ENCODE measurements around the gene PPP1CB.
"Not testable (repeated sequence)": the region's sequence is repeated elsewhere in the genome, so short reads cannot be mapped to it uniquely, and the experiment has no call there.

Gene PPP1CB

GRCh38 chr2:28778392-28778791 lies 26.8 kb downstream of the PPP1CB start:
- no peak for DNase-seq (ENCODE audit: low read depth)

DNA sequence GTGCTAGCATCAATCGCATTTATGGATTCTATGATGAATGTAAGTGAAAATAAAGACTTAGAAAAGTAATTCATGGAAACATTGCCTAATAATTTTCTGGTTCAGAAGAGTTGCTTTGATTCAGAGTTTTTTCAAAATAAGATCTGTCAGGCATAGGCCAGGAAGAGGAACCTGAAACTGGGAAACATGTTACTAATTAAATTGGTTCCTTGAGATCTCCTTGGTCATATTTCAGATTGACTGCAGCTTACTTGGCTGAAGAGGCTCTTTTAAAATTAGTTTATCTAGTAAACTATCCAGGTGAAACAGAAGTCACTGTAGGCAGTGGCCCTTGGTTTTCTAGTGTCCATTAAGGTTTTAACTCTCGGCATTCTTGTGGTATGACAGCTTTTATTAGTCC lies 27.4 kb downstream of the PPP1CB start:
- DNase-seq (ENCODE audit: low read depth) = no peak

DNA sequence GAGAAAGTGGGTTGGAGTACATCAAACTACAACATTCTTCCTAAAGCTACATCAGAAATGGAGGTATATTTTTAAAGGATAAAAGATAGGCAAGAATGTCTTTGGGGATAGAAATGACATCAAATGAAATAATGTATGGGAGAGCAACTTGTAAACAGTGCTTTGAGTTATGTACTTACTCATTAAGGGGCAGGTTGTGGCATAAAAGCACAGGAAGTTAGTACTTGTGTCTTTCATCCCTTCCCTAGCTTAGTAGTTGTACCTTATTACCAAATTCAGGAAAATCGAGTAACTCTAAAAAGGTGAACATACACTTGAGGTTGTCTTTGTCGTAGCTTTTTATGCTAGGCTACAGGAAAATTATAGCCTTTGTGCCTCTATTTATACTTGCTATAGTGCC lies 28.9 kb downstream of the PPP1CB start:
- no peak for DNase-seq (ENCODE audit: low read depth)

- DNase-seq (ENCODE audit: low read depth) = no peak
These were observed 30.8 kb downstream of the PPP1CB start for GRCh38 chr2:28782423-28782822.

GRCh38 chr2:28784570-28784969 lies 32.9 kb downstream of the PPP1CB start:
- not testable (repeated sequence) for DNase-seq (ENCODE audit: low read depth)

DNA sequence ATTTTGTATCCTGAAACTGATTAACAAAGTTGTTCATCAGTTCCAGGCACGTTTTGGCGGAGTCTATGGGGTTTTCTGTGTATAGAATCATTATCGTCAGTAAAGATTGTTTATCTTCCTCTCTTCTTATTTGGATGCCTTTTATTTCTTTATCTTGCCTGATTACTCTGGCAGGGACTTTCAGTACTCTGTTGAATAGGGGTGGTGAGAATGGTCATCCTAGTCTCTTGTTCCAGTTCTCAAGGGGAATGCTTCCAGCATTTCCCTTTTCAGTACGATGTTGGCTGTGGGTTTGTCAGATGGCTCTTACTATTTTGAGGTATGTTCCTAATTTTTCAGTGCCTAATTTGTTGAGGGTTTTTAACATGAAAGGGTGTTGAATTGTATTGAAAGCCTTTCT lies 45.0 kb downstream of the PPP1CB start:
- no peak for DNase-seq (ENCODE audit: low read depth)

GRCh38 chr2:28801726-28802125 lies 50.1 kb downstream of the PPP1CB start:
- no peak for DNase-seq (ENCODE audit: low read depth)

- no peak for DNase-seq (ENCODE audit: low read depth)
These were observed 51.4 kb downstream of the PPP1CB start for GRCh38 chr2:28802975-28803429.

DNA sequence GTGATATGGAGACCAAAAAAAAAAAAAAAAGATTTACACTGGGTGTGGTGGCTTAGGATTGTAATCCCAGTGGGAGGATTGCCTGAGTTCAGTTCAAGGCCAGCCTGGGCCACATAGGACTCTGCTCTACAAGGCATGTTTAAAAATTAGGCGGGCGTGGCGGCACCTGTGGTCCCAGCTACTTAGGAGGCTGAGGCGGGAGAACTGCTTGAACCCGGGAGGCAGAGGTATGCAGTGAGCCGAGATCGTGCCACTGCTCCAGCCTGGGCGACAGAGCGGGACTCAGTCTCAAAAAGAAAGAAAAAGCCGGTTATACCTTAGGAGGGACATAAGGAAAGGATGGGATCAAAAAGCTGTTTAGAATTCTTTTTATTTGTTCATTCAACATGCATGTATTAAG lies 58.3 kb downstream of the PPP1CB start:
- no peak for DNase-seq (ENCODE audit: low read depth)

DNA sequence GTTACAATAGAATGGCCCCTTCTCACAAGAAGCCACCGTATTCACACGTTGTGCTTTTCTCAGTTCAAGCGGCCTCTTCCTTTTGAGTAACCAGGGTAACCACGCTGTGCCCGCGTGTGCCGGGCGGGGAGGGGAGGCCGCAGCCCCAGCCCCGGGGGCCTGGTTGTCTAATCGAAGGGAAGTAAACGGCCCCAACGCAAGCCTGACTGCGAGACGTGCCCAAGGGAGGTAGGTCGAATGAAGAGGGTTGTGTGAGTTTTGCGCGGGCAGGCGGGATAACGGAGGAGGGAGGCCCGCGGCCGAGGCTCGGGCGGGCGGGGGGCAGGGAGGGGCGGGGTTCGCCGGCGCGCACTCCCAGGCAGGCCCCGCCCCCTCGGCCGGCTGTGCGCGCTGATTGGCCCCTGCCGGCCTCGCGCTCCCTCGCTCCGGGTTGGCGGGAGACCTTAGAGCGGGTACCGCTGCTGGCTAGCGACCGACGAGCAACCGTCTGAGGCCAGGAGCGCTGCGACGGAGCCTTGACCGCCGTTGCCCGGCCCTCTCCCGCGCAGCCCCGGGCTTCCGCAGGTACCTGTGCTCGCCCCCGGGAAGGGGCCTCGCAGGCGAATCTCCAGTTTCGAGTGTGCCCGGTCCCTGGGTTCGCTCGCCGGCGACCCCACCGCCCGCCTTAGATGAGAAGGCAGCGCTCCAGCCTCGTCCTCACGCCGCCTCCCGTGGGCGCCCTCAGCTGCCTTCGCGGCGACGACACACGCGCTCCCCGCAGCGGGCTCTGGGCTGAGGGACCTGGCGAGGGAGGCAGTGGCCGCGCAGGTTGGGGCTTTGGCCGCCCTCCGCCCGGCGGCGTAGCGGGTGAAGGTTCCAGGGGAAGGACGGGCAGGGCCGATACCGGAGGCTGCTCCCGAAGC lies 59.0 kb downstream of the PPP1CB start, which contains the start of gene SPDYA:
TSS of gene SPDYA (plus strand) at position 451 of the 902 bp plus-strand sequence. CDS start 5,181 bp downstream, outside the sequence.
- DNase-seq (ENCODE audit: low read depth) = no peak

GRCh38 chr2:28818053-28818452 lies 66.4 kb downstream of the PPP1CB start:
- no peak for DNase-seq (ENCODE audit: low read depth)

- DNase-seq (ENCODE audit: low read depth) = no peak
These were observed 69.8 kb downstream of the PPP1CB start for GRCh38 chr2:28821295-28821958.

DNA sequence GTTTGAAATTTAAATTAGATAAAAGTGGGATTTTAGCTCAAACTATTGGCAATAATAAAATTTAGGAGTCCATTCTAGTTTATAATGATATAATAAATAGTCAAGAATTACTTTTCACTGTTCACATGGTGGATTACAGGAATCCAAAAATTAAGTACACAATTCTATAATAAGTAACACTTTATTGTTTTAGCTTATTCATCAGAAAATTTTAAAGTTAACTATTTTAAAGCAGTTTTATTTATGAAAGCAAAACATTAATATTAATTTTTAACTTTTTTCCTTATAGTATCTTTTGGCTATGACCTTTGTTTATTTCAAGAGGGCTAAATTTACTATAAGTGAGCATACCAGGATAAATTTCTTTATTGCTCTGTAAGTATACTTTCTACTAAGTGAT lies 70.4 kb downstream of the PPP1CB start:
- no peak for DNase-seq (ENCODE audit: low read depth)

- no peak for DNase-seq (ENCODE audit: low read depth)
These were observed 72.6 kb downstream of the PPP1CB start for GRCh38 chr2:28824207-28824606.

DNA sequence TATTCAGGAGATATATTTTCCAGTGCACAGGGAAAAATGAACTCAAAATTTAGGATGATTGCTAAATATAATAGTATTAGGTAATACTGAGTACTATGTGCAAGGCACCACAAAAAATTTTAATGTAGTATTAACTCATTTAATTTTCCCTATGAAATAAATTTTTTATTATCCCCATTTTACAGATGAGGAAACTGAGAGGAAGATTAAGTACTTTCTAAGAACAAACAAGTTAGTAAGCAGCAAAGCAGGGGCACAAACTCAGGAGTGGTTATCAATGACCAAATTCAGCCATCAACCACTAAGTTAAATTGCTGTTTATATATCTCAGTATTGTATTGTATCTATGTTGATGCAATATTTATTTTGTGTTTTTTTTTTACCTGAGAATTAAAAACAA lies 73.2 kb downstream of the PPP1CB start:
- DNase-seq (ENCODE audit: low read depth) = no peak

DNA sequence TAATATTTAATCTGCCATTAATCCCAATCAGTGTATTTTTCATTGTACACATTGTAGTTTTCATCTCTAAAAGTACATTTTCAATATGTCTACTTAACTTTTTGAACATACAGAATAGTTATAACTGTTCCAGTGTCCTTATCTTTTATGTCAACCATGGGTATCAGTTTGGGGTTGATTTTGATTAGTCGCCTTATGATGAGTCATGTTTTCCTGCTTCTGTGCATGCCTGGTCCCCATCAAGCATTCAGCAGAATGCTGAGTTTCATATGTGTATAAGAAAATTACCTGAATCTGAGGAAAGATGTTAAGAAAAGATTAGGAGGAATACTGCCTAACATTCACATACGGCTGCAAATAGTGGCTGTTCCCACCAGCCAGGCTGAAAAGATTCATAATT lies 76.8 kb downstream of the PPP1CB start:
- no peak for DNase-seq (ENCODE audit: low read depth)

DNA sequence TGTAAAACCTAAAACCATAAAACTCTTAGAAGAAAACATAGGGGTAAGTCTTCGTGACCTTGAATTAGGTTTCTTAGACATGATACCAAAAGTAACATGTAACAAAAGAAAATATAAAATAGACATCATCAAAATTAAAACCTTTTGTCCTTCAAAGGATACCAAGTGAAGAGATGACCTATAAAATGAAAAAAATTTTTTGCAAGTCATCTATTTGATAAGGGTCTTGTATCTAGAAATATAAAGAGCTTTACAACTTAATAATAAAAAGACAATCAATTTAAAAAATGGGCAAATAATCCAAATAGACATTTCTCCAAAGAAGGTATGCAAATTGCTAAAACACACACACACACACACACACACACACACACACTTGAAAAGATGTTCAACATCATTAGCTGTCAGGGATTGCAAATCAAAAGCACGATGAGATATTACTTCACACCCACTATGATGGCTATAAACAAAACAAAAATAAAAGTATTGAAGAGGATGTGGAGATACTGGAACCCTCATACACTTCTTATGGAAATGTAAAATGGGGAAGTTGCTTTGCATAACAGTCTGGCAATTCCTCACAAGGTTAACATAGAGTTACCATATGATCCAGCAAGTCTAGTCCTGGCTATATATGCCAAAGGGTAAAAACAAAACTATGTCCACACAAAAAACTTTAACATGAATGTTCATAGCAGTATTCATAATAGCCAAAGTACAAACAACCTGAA lies 82.3 kb downstream of the PPP1CB start:
- no peak for DNase-seq (ENCODE audit: low read depth)

DNA sequence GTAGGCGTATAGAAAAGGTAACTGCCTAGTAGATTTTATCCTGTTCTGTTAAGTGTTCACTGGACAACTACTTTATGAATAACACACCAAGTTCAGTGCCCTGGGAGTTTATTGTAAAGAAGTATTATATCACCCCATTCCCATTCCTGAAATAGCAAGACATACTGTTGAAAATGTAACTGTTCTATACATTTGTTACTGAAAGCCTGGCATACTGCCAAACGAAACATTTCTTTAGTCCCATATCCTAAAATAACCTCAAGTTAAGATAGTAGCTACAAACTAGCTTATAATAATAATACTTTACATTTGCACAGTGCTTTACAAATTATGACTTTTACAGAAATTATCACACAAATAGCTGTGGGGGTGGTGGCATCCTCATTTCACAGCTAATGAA lies 84.2 kb downstream of the PPP1CB start:
- DNase-seq (ENCODE audit: low read depth) = no peak

GRCh38 chr2:28838971-28839370 lies 87.3 kb downstream of the PPP1CB start:
- no peak for DNase-seq (ENCODE audit: low read depth)

- no peak for DNase-seq (ENCODE audit: low read depth)
These were observed 90.4 kb downstream of the PPP1CB start for GRCh38 chr2:28842042-28842441.
